Neutrophil (primary cell): Measurements from ENCODE around the gene KCNQ4.

Source experiments
- H3K27ac ChIP-seq: fragments of 200-600 bp; sonication (generic); 2 replicates; pipeline ENCODE4 v1.5.1; 2016; ENCODE audit warnings: mild to moderate bottlenecking, moderate library complexity
- H3K27me3 ChIP-seq: fragments of 200-600 bp; sonication (generic); 2 replicates; pipeline ENCODE4 v1.6.0; 2016; ENCODE audit warnings: mild to moderate bottlenecking
- H3K36me3 ChIP-seq: fragments of 200-600 bp; sonication (generic); 2 replicates; pipeline ENCODE4 v1.5.1; 2017
- H3K4me1 ChIP-seq, 2 experiments: fragments of 200-600 bp in 1 of 2; sonication (generic) in 1 of 2; 1 replicate in 1 of 2; 2 replicates in 1 of 2; pipeline versions ENCODE4 v1.5.1 to v1.6.1; 2013 to 2016; ENCODE audit warnings: low read depth in 1 of 2, low read length in 1 of 2, mild to moderate bottlenecking in 1 of 2, moderate library complexity in 1 of 2; ENCODE audit not compliant: control insufficient read depth in 1 of 2, insufficient read depth in 1 of 2
- H3K4me3 ChIP-seq, 2 experiments: fragments of 200-600 bp in 1 of 2; sonication (generic) in 1 of 2; 1 replicate in 1 of 2; 2 replicates in 1 of 2; pipeline ENCODE4 v1.5.1; 2013 to 2016; ENCODE audit warnings: low read depth in 1 of 2, low read length in 1 of 2, mild to moderate bottlenecking in 1 of 2, moderate library complexity in 1 of 2
- H3K9me3 ChIP-seq: fragments of 200-600 bp; sonication (generic); 2 replicates; pipeline ENCODE4 v1.5.1; 2016
- CTCF ChIP-seq: fragments of 200-600 bp; sonication (generic); IDR thresholded peaks from 2 replicates; pipeline ENCODE4 v1.5.1; 2016; ENCODE audit warnings: antibody characterized with exemption

The KCNQ4 gene

GRCh38 chr1:40789661-40790430 lies 6.3 kb downstream of the KCNQ4 start:
- no peaks in the 10 kb centered on the region for H3K4me1 ChIP-seq
- H3K36me3 ChIP-seq: no peaks in the 10 kb centered on the region
- no peak overlapping the region for H3K4me3 ChIP-seq
- no peak overlapping the region for H3K27ac ChIP-seq
- peaks cover 32% of the 10 kb centered on the region for H3K27me3 ChIP-seq
- no peak for TF ChIP-seq CTCF
- H3K9me3 ChIP-seq: no peaks in the 10 kb centered on the region

- Histone ChIP-seq H3K4me1 (peaks cover under 1% of the 10 kb centered on the region in 2 experiments), H3K4me3 (no peak overlapping the region), H3K9me3 (no peaks in the 10 kb centered on the region), H3K27me3 (peaks cover 10% of the 10 kb centered on the region), H3K36me3 (no peaks in the 10 kb centered on the region), H3K27ac (no peak overlapping the region)
- no peak for TF ChIP-seq CTCF
Observed at GRCh38 chr1:40792036-40792435, 8.4 kb downstream of the KCNQ4 start.

- H3K4me3 ChIP-seq: no peak overlapping the region
- peaks cover 9 to 10% of the 10 kb centered on the region in 2 experiments for H3K4me1 ChIP-seq
- TF ChIP-seq CTCF: no peak
- no peaks in the 10 kb centered on the region for H3K36me3 ChIP-seq
- no peaks in the 10 kb centered on the region for H3K9me3 ChIP-seq
- no peaks in the 10 kb centered on the region for H3K27me3 ChIP-seq
- H3K27ac ChIP-seq: no peak overlapping the region
Observed at GRCh38 chr1:40793617-40794016, 10.0 kb downstream of the KCNQ4 start.

GRCh38 chr1:40794048-40794447 lies 10.5 kb downstream of the KCNQ4 start:
- Histone ChIP-seq H3K27me3 (no peaks in the 10 kb centered on the region), H3K36me3 (no peaks in the 10 kb centered on the region), H3K27ac (no peak overlapping the region), H3K9me3 (no peaks in the 10 kb centered on the region), H3K4me3 (no peak overlapping the region), H3K4me1 (peaks cover 9 to 10% of the 10 kb centered on the region in 2 experiments)
- TF ChIP-seq CTCF: no peak

GRCh38 chr1:40794974-40795715 lies 11.6 kb downstream of the KCNQ4 start:
- H3K27me3 ChIP-seq: no peaks in the 10 kb centered on the region
- H3K4me1 ChIP-seq: peaks cover 9 to 10% of the 10 kb centered on the region in 2 experiments
- TF ChIP-seq CTCF: no peak
- no peak overlapping the region for H3K4me3 ChIP-seq
- H3K9me3 ChIP-seq: no peaks in the 10 kb centered on the region
- H3K36me3 ChIP-seq: no peaks in the 10 kb centered on the region
- no peak overlapping the region for H3K27ac ChIP-seq
